ENCODE measurements around the gene COQ10A.

The COQ10A gene

GRCh38 chr12:56222531-56222895, 44.2 kb upstream of the COQ10A start:
- no peak for DNase-seq
- no peaks in the 10 kb centered on the region for H3K27me3 ChIP-seq (ENCODE audit: insufficient read depth, low read depth, severe bottlenecking)
- H3K27ac ChIP-seq: peak overlapping the region; percentile 85
- H3K4me3 ChIP-seq (ENCODE audit: low read depth, low read length): peak overlapping the region; percentile 67
- no peaks in the 10 kb centered on the region for H3K9me3 ChIP-seq (ENCODE audit: severe bottlenecking)
- no peak for TF ChIP-seq CTCF (IDR thresholded peaks at IDR 0.05; ENCODE audit: low read depth, low read length)
- no peaks in the 10 kb centered on the region; the same call in 1 of the 2 replicates for H3K36me3 ChIP-seq

- Histone ChIP-seq H3K27ac (peak overlapping the region; percentile 85), H3K27me3 (ENCODE audit: insufficient read depth, low read depth, severe bottlenecking) (no peaks in the 10 kb centered on the region), H3K36me3 (no peaks in the 10 kb centered on the region; the same call in 1 of the 2 replicates), H3K4me3 (ENCODE audit: low read depth, low read length) (no peak overlapping the region), H3K9me3 (ENCODE audit: severe bottlenecking) (no peaks in the 10 kb centered on the region)
- DNase-seq: no peak
- TF ChIP-seq CTCF (IDR thresholded peaks at IDR 0.05; ENCODE audit: low read depth, low read length): no peak
These were observed 43.1 kb upstream of the COQ10A start for GRCh38 chr12:56223571-56224101.

GRCh38 chr12:56224102-56224701, 42.5 kb upstream of the COQ10A start, which contains the start of gene NABP2:
Gene NABP2 (plus strand): TSS chr12:56224342. CDS start chr12:56224857, 515 bp downstream.
- peak; percentile 94 for DNase-seq
- Histone ChIP-seq H3K36me3 (peaks cover 2% of the 10 kb centered on the region; the same call in 1 of the 2 replicates), H3K27ac (peak within 1 kb of the TSS; percentile 85), H3K27me3 (ENCODE audit: insufficient read depth, low read depth, severe bottlenecking) (no peaks in the 10 kb centered on the region), H3K9me3 (ENCODE audit: severe bottlenecking) (no peaks in the 10 kb centered on the region), H3K4me3 (ENCODE audit: low read depth, low read length) (peak within 1 kb of the TSS; percentile 53)
- TF ChIP-seq CTCF (IDR thresholded peaks at IDR 0.05; ENCODE audit: low read depth, low read length): peak; percentile 55

GRCh38 chr12:56224954-56225353, 41.8 kb upstream of the COQ10A start:
- Histone ChIP-seq H3K36me3 (peaks cover 3% of the 10 kb centered on the region; the same call in 1 of the 2 replicates), H3K4me3 (ENCODE audit: low read depth, low read length) (peak overlapping the region; percentile 53), H3K27ac (no peak overlapping the region), H3K9me3 (ENCODE audit: severe bottlenecking) (no peaks in the 10 kb centered on the region), H3K27me3 (ENCODE audit: insufficient read depth, low read depth, severe bottlenecking) (no peaks in the 10 kb centered on the region)
- no peak for DNase-seq
- no peak for TF ChIP-seq CTCF (IDR thresholded peaks at IDR 0.05; ENCODE audit: low read depth, low read length)

GRCh38 chr12:56229082-56229481, 37.7 kb upstream of the COQ10A start:
- no peaks in the 10 kb centered on the region for H3K27me3 ChIP-seq (ENCODE audit: insufficient read depth, low read depth, severe bottlenecking)
- no peak for DNase-seq
- no peak overlapping the region for H3K27ac ChIP-seq
- H3K4me3 ChIP-seq (ENCODE audit: low read depth, low read length): no peak overlapping the region
- no peak for TF ChIP-seq CTCF (IDR thresholded peaks at IDR 0.05; ENCODE audit: low read depth, low read length)
- H3K36me3 ChIP-seq: peaks cover 3% of the 10 kb centered on the region; the same call in 1 of the 2 replicates
- H3K9me3 ChIP-seq (ENCODE audit: severe bottlenecking): no peaks in the 10 kb centered on the region
